A673 (cell line): ENCODE measurements around the gene FOXG1. TPM values are rescaled to one million over a fixed set of nuclear protein-coding genes. Genes with fewer than 3 reads are reported as not detected.
A peak's percentile ranks its signal among the peaks of the same experiment; 100 is the strongest.

ENCODE experiments used
- BruUV-seq: library from RNA; stranded (reverse); fragments of 400-500 nt; replicated peaks from 2 replicates; lab custom pipeline; 2021; lab: Mats Ljungman, UMichigan
- CTCF ChIA-PET: fragments of 300-600 bp; sonication (Branson Sonifier 250); formaldehyde crosslinking; loops from one replicate; lab custom pipeline; 2022; ENCODE audit warnings: antibody characterized with exemption; lab: Charles Lee
- POLR2A ChIA-PET: fragments of 300-600 bp; sonication (Branson Sonifier 250); formaldehyde crosslinking; loops from one replicate; lab custom pipeline; 2022; ENCODE audit warnings: antibody characterized with exemption; ENCODE audit not compliant: low non-redundant PET; lab: Charles Lee
- DNase-seq: peaks from one replicate; pipeline ENCODE4 v3.0.0-alpha.2; 2015; ENCODE audit warnings: low spot score
- H3K27ac ChIP-seq: fragments of 200-600 bp; sonication (generic); 2 replicates; pipeline ENCODE4 v1.5.1; 2016; ENCODE audit warnings: mixed run types, low read depth, mild to moderate bottlenecking, mixed read lengths, antibody characterized with exemption, low read length; ENCODE audit not compliant: poor library complexity, severe bottlenecking
- H3K27me3 ChIP-seq: fragments of 200-600 bp; sonication (generic); replicated peaks from 2 replicates; pipeline ENCODE4 v1.6.1; 2017; ENCODE audit warnings: mixed run types, low read depth, mild to moderate bottlenecking, mixed read lengths, antibody characterized with exemption, low read length; ENCODE audit not compliant: insufficient read depth, poor library complexity
- H3K36me3 ChIP-seq: fragments of 200-600 bp; sonication (generic); 2 replicates; pipeline ENCODE4 v1.6.1; 2016; ENCODE audit warnings: mixed run types, mild to moderate bottlenecking, mixed read lengths, antibody characterized with exemption, low read length; ENCODE audit not compliant: insufficient read depth, poor library complexity, severe bottlenecking
- H3K4me1 ChIP-seq: fragments of 200-600 bp; sonication (generic); 2 replicates; pipeline ENCODE4 v1.6.1; 2017; ENCODE audit warnings: mixed run types, mild to moderate bottlenecking, mixed read lengths, antibody characterized with exemption, low read length; ENCODE audit not compliant: insufficient read depth, poor library complexity, severe bottlenecking
- H3K4me3 ChIP-seq: fragments of 200-600 bp; sonication (generic); 2 replicates; pipeline ENCODE4 v1.5.1; 2016; ENCODE audit warnings: low read depth, mixed run types, mild to moderate bottlenecking, mixed read lengths, low read length; ENCODE audit not compliant: poor library complexity, severe bottlenecking
- H3K9me3 ChIP-seq: fragments of 200-600 bp; sonication (generic); 2 replicates; pipeline ENCODE4 v1.6.1; 2016; ENCODE audit warnings: mixed run types, low read depth, mild to moderate bottlenecking, mixed read lengths, antibody characterized with exemption, low read length; ENCODE audit not compliant: poor library complexity, severe bottlenecking
- CTCF ChIP-seq: fragments of 300-800, 200-600 bp; sonication (generic); conservative IDR thresholded peaks from 2 replicates; pipeline ENCODE4 v1.5.1; 2017; ENCODE audit warnings: low read depth, mild to moderate bottlenecking, antibody characterized with exemption, low read length, moderate library complexity, mixed read lengths
- EZH2 ChIP-seq: fragments of 200-600 bp; sonication (generic); IDR thresholded peaks from 2 replicates; pipeline ENCODE4 v1.6.1; 2017; ENCODE audit warnings: borderline replicate concordance, low read depth, mild to moderate bottlenecking, mixed read lengths, antibody characterized with exemption, low read length; ENCODE audit not compliant: poor library complexity, severe bottlenecking
- intact Hi-C: fragments of 100-400 bp; cut with micrococcal nuclease; formaldehyde crosslinking; loops from one replicate; pipeline ENCODE4 v1.10.0; 2022; ENCODE audit not compliant: unreplicated experiment
- total RNA-seq: library from RNA; stranded (reverse); gene quantifications from 2 replicates; pipeline ENCODE4 v1.2.3, GENCODE V29; 2021

The FOXG1 gene
- total RNA-seq, 1 experiment from 2014 or later: not detected

- Histone ChIP-seq H3K4me1 (peaks cover 8% of the 10 kb centered on the region), H3K27me3 (peaks cover 82% of the 10 kb centered on the region), H3K4me3 (no peak overlapping the region), H3K36me3 (no peaks in the 10 kb centered on the region), H3K27ac (no peak overlapping the region), H3K9me3 (no peaks in the 10 kb centered on the region)
- DNase-seq: no peak
- intact Hi-C loops: no loop called here
- POLR2A ChIA-PET: no interaction called here
- no TSS peak for BruUV-seq
- CTCF ChIA-PET: interaction anchor here (1.0 kb wide), 1 partner anchor 10 kb away, joined by 3 read pairs; no protein-coding TSS in a partner anchor
- TF ChIP-seq EZH2 (no peak), CTCF (no peak)
These were observed 17.8 kb downstream of the FOXG1 start for GRCh38 chr14:28784096-28785048.

GRCh38 chr14:28785096-28785952 is 18.7 kb downstream of the FOXG1 start:
- intact Hi-C loops: no loop called here
- H3K27me3 ChIP-seq: peaks cover 75% of the 10 kb centered on the region
- CTCF ChIA-PET: no interaction called here
- no peak overlapping the region for H3K27ac ChIP-seq
- peaks cover 8% of the 10 kb centered on the region for H3K4me1 ChIP-seq
- POLR2A ChIA-PET: no interaction called here
- H3K9me3 ChIP-seq: no peaks in the 10 kb centered on the region
- H3K36me3 ChIP-seq: no peaks in the 10 kb centered on the region
- peak overlapping the region; percentile 23 for H3K4me3 ChIP-seq
- no TSS peak for BruUV-seq
- DNase-seq: peak; percentile 35
- TF ChIP-seq CTCF: no peak
- peak; percentile 83 for TF ChIP-seq EZH2

- DNase-seq: no peak
- ChIA-PET POLR2A (no interaction called here), CTCF (no interaction called here)
- H3K27ac ChIP-seq: no peak overlapping the region
- H3K36me3 ChIP-seq: no peaks in the 10 kb centered on the region
- intact Hi-C loops: no loop called here
- TF ChIP-seq CTCF (no peak), EZH2 (no peak)
- peaks cover 57% of the 10 kb centered on the region for H3K27me3 ChIP-seq
- no peaks in the 10 kb centered on the region for H3K9me3 ChIP-seq
- no peaks in the 10 kb centered on the region for H3K4me1 ChIP-seq
- H3K4me3 ChIP-seq: no peak overlapping the region
- no TSS peak for BruUV-seq
These were observed 40.9 kb downstream of the FOXG1 start for GRCh38 chr14:28807518-28807917.
